Tibial nerve (tissue), 4 donors: Measurements from ENCODE around the gene KCNQ1. TPM values are rescaled to one million over a fixed set of nuclear protein-coding genes. Genes with fewer than 3 reads are reported as not detected.

Source experiments
- DNase-seq, 2 donors: peaks; one replicate each; pipeline ENCODE4 v3.0.0-alpha.2; 2019; ENCODE audit warnings: low spot score in 2 of 2
- H3K27ac ChIP-seq, 4 donors: fragments of 200-600 bp; sonication (generic) in 3 of 4; one replicate each; pipeline ENCODE4 v1.5.1; 2017 to 2019; ENCODE audit warnings: mild to moderate bottlenecking in 1 of 4
- H3K27me3 ChIP-seq, 2 donors: fragments of 200-600 bp; sonication (generic) in 1 of 2; one replicate each; pipeline versions ENCODE4 v1.5.1 to v1.6.0; 2017 to 2019
- H3K36me3 ChIP-seq, 3 donors: fragments of 200-600 bp; sonication (generic); one replicate each; pipeline ENCODE4 v1.5.1; 2018 to 2019
- H3K4me1 ChIP-seq, 4 donors: fragments of 200-600 bp; sonication (generic) in 3 of 4; one replicate each; pipeline ENCODE4 v1.5.1; 2017 to 2019
- H3K4me3 ChIP-seq, 4 donors: fragments of 200-600 bp; sonication (generic) in 3 of 4; one replicate each; pipeline ENCODE4 v1.5.1; 2017 to 2019; ENCODE audit warnings: mild to moderate bottlenecking in 1 of 4, moderate library complexity in 1 of 4
- H3K9me3 ChIP-seq, 4 donors: fragments of 200-600 bp; sonication (generic) in 3 of 4; one replicate each; pipeline ENCODE4 v1.5.1; 2017 to 2019
- CTCF ChIP-seq, 5 experiments: fragments of 200-600 bp in 3 of 5; fragments of 450-650 bp in 2 of 5; sonication (generic) in 3 of 5; IDR thresholded peaks; one replicate each; pipeline ENCODE4 v1.5.1; 2016 to 2019; ENCODE audit warnings: antibody characterized with exemption in 5 of 5, mild to moderate bottlenecking in 3 of 5, moderate library complexity in 2 of 5
- EP300 ChIP-seq, 2 donors: sonication (generic); formaldehyde crosslinking; IDR thresholded peaks; one replicate each; pipeline ENCODE4 v1.6.1; 2017; ENCODE audit warnings: antibody characterized with exemption in 2 of 2, mild to moderate bottlenecking in 1 of 2
- POLR2A ChIP-seq, 2 donors: fragments of 450-650 bp; IDR thresholded peaks; one replicate each; pipeline ENCODE4 v1.6.1; 2017; ENCODE audit warnings: antibody characterized with exemption in 2 of 2, mild to moderate bottlenecking in 2 of 2, moderate library complexity in 2 of 2
- WGBS, 2 donors: methylation state at CpG; one replicate each; pipeline ENCODE4 v1.1.5; 2018; 5-methylcytosine and 5-hydroxymethylcytosine counted together
- total RNA-seq, 4 donors: library from RNA; depleted of rRNA; stranded (reverse); fragments of >200 nt; gene quantifications; one replicate each; pipeline ENCODE4 v1.1.0, GENCODE V29; 2016

Gene KCNQ1
- total RNA-seq, 4 donors from 2014 or later = 3.5 to 11.4 (median 7.5) TPM

GRCh38 chr11:2686360-2687222 lies 241.8 kb downstream of the KCNQ1 start:
- no peaks in the 10 kb centered on the region for H3K36me3 ChIP-seq
- no peak overlapping the region for H3K4me3 ChIP-seq
- no peak for DNase-seq
- peaks cover 0 to 49% (median 11%) of the 10 kb centered on the region in 4 donors for H3K4me1 ChIP-seq
- no peak overlapping the region for H3K27ac ChIP-seq
- no peaks in the 10 kb centered on the region for H3K27me3 ChIP-seq
- WGBS, 2 donors = 87 to 92% methylated on average over 7 of the region's 7 CpGs
- no peaks in the 10 kb centered on the region for H3K9me3 ChIP-seq
- no peak for TF ChIP-seq CTCF (IDR thresholded peaks at IDR 0.05)
- no peak for TF ChIP-seq POLR2A (IDR thresholded peaks at IDR 0.05)
- no peak for TF ChIP-seq EP300 (IDR thresholded peaks at IDR 0.05)

GRCh38 chr11:2687223-2687530 lies 242.4 kb downstream of the KCNQ1 start:
- Histone ChIP-seq H3K36me3 (no peaks in the 10 kb centered on the region), H3K9me3 (no peaks in the 10 kb centered on the region), H3K4me3 (no peak overlapping the region), H3K27me3 (no peaks in the 10 kb centered on the region), H3K4me1 (peaks cover 0 to 55% (median 11%) of the 10 kb centered on the region in 4 donors), H3K27ac (no peak overlapping the region)
- TF ChIP-seq POLR2A (IDR thresholded peaks at IDR 0.05) (no peak), EP300 (IDR thresholded peaks at IDR 0.05) (no peak)
- DNase-seq = no peak
- 63 to 73% methylated on average over 1 of the region's 1 CpG for WGBS, 2 donors

DNA sequence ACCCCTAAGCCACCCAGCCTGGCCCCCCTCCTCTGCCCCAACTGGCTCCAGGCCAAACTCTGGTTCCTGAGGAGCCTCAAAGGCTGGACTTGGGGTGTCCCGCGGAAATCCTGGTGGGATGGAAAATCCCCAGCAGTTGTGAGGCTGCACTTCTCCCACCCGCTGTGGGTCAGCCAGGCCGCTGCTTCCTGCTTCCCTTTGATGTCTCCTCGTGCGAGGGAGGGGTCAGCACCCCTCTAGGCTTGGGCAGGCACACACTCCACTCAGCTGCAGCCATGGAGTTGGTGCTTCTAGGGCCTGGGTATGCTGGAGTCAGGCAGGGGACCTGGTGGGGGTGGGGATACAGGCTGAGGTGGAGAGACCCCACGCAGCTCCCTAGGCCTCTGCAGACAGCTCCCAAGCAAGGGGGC lies 243.0 kb downstream of the KCNQ1 start:
- DNase-seq = no peak
- no peaks in the 10 kb centered on the region for H3K9me3 ChIP-seq

GRCh38 chr11:2688381-2689231 lies 243.8 kb downstream of the KCNQ1 start:
- TF ChIP-seq POLR2A (IDR thresholded peaks at IDR 0.05) (no peak), CTCF (IDR thresholded peaks at IDR 0.05) (no peak), EP300 (IDR thresholded peaks at IDR 0.05) (no peak)
- H3K27me3 ChIP-seq = no peaks in the 10 kb centered on the region
- H3K4me1 ChIP-seq = peaks cover 0 to 69% (median 11%) of the 10 kb centered on the region in 4 donors
- DNase-seq = no peak
- no peaks in the 10 kb centered on the region for H3K9me3 ChIP-seq
- 81% methylated on average over 5 to 6 of the region's 6 CpGs for WGBS, 2 donors
- H3K4me3 ChIP-seq = no peak overlapping the region
- H3K27ac ChIP-seq = no peak overlapping the region
- no peaks in the 10 kb centered on the region for H3K36me3 ChIP-seq

More for the DNA sequence above, 243.0 kb downstream of the KCNQ1 start:
- no peak for TF ChIP-seq CTCF (IDR thresholded peaks at IDR 0.05)
- no peak for TF ChIP-seq EP300 (IDR thresholded peaks at IDR 0.05)
- no peak for TF ChIP-seq POLR2A (IDR thresholded peaks at IDR 0.05)
- H3K36me3 ChIP-seq = no peaks in the 10 kb centered on the region
- peaks cover 0 to 61% (median 11%) of the 10 kb centered on the region in 4 donors for H3K4me1 ChIP-seq
- no peaks in the 10 kb centered on the region for H3K27me3 ChIP-seq
- H3K4me3 ChIP-seq = no peak overlapping the region
- WGBS, 2 donors = 59 to 80% methylated on average over 1 to 7 of the region's 7 CpGs
- no peak overlapping the region for H3K27ac ChIP-seq

DNA sequence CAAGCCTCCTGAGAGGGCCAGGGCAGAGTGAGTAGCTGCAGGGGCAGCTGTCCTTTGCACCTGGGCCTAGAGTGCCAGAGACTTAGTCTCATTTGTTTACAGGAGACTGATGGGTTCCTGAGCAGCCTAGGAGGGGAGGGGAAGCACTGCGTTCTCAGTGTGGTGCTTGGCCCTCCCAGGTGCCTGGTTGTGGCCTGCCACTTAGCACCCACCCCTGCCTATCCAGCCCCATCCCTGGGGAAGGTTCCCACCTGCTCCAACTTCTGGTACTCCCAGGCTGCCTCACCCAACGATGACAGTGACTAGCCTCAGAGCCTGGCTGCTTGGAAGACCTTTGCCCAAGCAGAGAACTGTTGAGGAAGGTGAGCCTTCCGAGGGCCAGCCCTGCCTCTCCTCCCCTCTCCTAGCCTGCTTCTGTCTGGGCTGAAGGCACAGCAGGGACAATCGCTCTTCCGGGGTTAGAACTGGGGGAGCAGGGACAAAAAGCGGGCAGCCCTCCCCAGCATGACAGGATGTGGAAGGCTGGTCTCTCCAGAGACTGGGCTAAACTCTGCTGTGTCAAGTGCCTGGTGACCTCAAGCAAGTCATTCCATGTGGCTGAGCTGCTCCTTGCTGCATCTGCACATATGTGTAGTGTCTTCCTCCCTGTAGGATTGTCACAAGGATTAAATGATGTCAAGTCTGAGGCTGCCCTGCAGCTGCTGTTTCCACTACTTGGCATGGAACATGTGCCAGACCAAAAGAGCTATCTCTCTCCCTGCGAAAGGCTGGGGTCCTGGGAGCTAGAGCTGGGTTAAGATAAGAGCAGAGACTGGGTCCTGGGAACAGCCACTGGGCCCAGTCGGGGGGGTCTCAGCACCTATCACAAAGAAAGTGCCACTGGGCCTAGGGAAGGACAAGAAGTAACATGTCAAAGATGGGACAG lies 245.1 kb downstream of the KCNQ1 start:
- no peaks in the 10 kb centered on the region for H3K27me3 ChIP-seq
- no peaks in the 10 kb centered on the region for H3K9me3 ChIP-seq
- H3K4me1 ChIP-seq = peaks cover 0 to 82% (median 15%) of the 10 kb centered on the region in 4 donors
- WGBS, 2 donors = 64 to 67% methylated on average over 8 of the region's 8 CpGs
- no peak overlapping the region for H3K27ac ChIP-seq
- H3K4me3 ChIP-seq = no peak overlapping the region
- H3K36me3 ChIP-seq = no peaks in the 10 kb centered on the region
- no peak for DNase-seq
- TF ChIP-seq EP300 (IDR thresholded peaks at IDR 0.05) (no peak), CTCF (IDR thresholded peaks at IDR 0.05) (no peak), POLR2A (IDR thresholded peaks at IDR 0.05) (no peak)
